Heart left ventricle (tissue), 13 donors: Measurements from ENCODE around the gene CEBPZOS.

Source experiments
- POLR2A ChIP-seq, 2 donors: fragments of 450-650 bp; IDR thresholded peaks; one replicate each; pipeline ENCODE4 v1.6.1; 2017; ENCODE audit warnings: antibody characterized with exemption in 2 of 2, mild to moderate bottlenecking in 2 of 2, moderate library complexity in 2 of 2
- TF ChIP-seq, protein P1 (sequence below), 12 donors: fragments of 200-600 bp; sonication (generic) in 4 of 12; IDR thresholded peaks; one replicate each; pipeline versions ENCODE4 v1.5.0 to v1.8.0; 2018 to 2022; ENCODE audit warnings: antibody characterized with exemption in 12 of 12, mild to moderate bottlenecking in 5 of 12
- donor health status: ischemic (EF 13 %, LVEDD 7.1; RV severe dilation, severe dysfunction).
- donor health status: DM: no; HTN: yes; CAD: no.
- donor health status: DM: no; HTN: no; CAD: no.
- donor health status: ischemic (EF 25% LVEDD 6.9; RV normal size, moderate dysfunction).
- donor health status: ischemic (EF 25% LVEDD 5.7; RV mildly dilated, moderate dysfunction).
- donor health status: ischemic (EF 35%, LVEDD 5.7; RV mildly dilated, moderate dysfunction).
- donor health status: nonischemic (EF 11% LVEDD 7.7; RV severe dilation, severe dysfunction).
- donor health status: DM: yes; HTN: yes; CAD: no.
- donor health status: PGD.
- donor health status: ischemic (EF 29% LVEDD 5.4; RV normal size, mild dysfunction).
- donor health status: nonischemic (EF 23%, LVEDD 6.1; RV moderate dilation, normal function).

GRCh38 chr2:37201208-37201607 is 4.9 kb downstream of the CEBPZOS start:
- TF ChIP-seq, protein P1, sequence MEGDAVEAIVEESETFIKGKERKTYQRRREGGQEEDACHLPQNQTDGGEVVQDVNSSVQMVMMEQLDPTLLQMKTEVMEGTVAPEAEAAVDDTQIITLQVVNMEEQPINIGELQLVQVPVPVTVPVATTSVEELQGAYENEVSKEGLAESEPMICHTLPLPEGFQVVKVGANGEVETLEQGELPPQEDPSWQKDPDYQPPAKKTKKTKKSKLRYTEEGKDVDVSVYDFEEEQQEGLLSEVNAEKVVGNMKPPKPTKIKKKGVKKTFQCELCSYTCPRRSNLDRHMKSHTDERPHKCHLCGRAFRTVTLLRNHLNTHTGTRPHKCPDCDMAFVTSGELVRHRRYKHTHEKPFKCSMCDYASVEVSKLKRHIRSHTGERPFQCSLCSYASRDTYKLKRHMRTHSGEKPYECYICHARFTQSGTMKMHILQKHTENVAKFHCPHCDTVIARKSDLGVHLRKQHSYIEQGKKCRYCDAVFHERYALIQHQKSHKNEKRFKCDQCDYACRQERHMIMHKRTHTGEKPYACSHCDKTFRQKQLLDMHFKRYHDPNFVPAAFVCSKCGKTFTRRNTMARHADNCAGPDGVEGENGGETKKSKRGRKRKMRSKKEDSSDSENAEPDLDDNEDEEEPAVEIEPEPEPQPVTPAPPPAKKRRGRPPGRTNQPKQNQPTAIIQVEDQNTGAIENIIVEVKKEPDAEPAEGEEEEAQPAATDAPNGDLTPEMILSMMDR (IDR thresholded peaks at IDR 0.05), result no peak
- no peak for TF ChIP-seq POLR2A (IDR thresholded peaks at IDR 0.05)
